SH-SY5Y (cell line): ENCODE data around the gene HAPSTR1.

ENCODE experiments used
- GATA2 ChIP-seq: IDR thresholded peaks from 2 replicates; pipeline ENCODE4 v1.6.1; 2011; ENCODE audit warnings: mild to moderate bottlenecking, low read depth, low read length
- GATA3 ChIP-seq: IDR thresholded peaks from 2 replicates; pipeline ENCODE4 v1.6.1; 2011; ENCODE audit warnings: low read depth, mild to moderate bottlenecking, low read length, moderate library complexity

GRCh38 chr16:9099131-9099625 is 7.7 kb downstream of the HAPSTR1 start:
- TF ChIP-seq GATA3 (no peak), GATA2 (no peak)
